ENCODE results near the gene SLC30A1. TPM values are rescaled to one million over a fixed set of nuclear protein-coding genes. Genes with fewer than 3 reads are reported as not detected.

Gene SLC30A1
- total and polyA plus RNA-seq, 12 donors, result 1.4 to 26.5 (median 14.4) TPM

DNA sequence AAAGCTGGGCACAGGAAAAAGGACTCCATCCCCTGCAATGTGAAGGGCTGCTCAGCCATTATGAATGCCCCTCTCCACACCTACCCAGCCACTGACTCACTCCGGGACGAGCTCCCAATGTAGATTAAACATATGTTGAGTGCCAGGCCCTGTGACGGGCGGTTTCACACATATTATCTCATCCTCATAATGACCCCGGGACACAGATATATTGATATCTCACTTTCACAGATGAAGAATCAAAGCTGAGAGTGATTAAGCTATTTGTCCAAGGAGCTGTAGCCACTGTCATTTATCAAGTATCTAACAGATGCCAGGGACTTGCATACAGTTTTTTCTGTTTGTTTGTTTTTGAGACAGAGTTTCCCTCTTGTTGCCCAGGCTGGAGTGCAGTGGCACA is 35.0 kb upstream of the SLC30A1 start:
- ATAC-seq (no peak), DNase-seq (no peak)
- Histone ChIP-seq H3K9me3 (no peaks in the 10 kb centered on the region), H3K4me3 (no peak overlapping the region), H3K36me3 (no peaks in the 10 kb centered on the region), H3K27me3 (no peaks in the 10 kb centered on the region), H3K4me1 (peaks cover 7 to 55% (median 27%) of the 10 kb centered on the region in 9 donors), H3K27ac (peak overlapping the region; percentile 50 to 88 (median 78))
- intact Hi-C loops (cut with DNase I), result loop anchor here in 3 of 10 donors (5.0 kb wide), 1 partner anchor 37 kb away; the partner anchor contains the start of gene SLC30A1 (in 3 of the 3)
- no peak for TF ChIP-seq CTCF (IDR thresholded peaks at IDR 0.05)
- 55 to 63% methylated on average over 5 of the region's 5 CpGs for whole genome bisulfite sequencing, 2 donors

GRCh38 chr1:211613108-211613947 is 34.4 kb upstream of the SLC30A1 start:
- WGBS, 2 donors, result 66 to 67% methylated on average over 8 of the region's 8 CpGs
- no peaks in the 10 kb centered on the region for H3K36me3 ChIP-seq
- no peaks in the 10 kb centered on the region for H3K9me3 ChIP-seq
- intact Hi-C loops (cut with DNase I), result loop anchor here in 3 of 10 donors (5.0 kb wide), 1 partner anchor 36 kb away; the partner anchor contains the start of gene SLC30A1 (in 3 of the 3)
- peak; percentile 81 to 94 (median 89) for ATAC-seq
- DNase-seq, result peak; percentile 73 to 74
- no peak overlapping the region for H3K4me3 ChIP-seq
- TF ChIP-seq CTCF (IDR thresholded peaks at IDR 0.05), result no peak
- H3K27me3 ChIP-seq, result no peaks in the 10 kb centered on the region
- H3K27ac ChIP-seq, result peak overlapping the region; percentile 50 to 88 (median 78)
- H3K4me1 ChIP-seq, result peaks cover 7 to 56% (median 27%) of the 10 kb centered on the region in 9 donors

GRCh38 chr1:211612786-211613107 is 33.8 kb upstream of the SLC30A1 start:
- no peak for DNase-seq
- no peaks in the 10 kb centered on the region for H3K27me3 ChIP-seq
- H3K9me3 ChIP-seq, result no peaks in the 10 kb centered on the region
- intact Hi-C loops (cut with DNase I), result loop anchor here in 3 of 10 donors (5.0 kb wide), 1 partner anchor 35 kb away; the partner anchor contains the start of gene SLC30A1 (in 3 of the 3)
- H3K4me1 ChIP-seq, result peaks cover 7 to 62% (median 27%) of the 10 kb centered on the region in 9 donors
- peak in 1 of 8 donors; percentile 2 for ATAC-seq
- no peak overlapping the region for H3K4me3 ChIP-seq
- WGBS, 2 donors, result 94 to 96% methylated on average over 6 of the region's 6 CpGs
- H3K36me3 ChIP-seq, result no peaks in the 10 kb centered on the region
- TF ChIP-seq CTCF (IDR thresholded peaks at IDR 0.05), result no peak
- peak overlapping the region; percentile 50 to 88 (median 78) for H3K27ac ChIP-seq

DNA sequence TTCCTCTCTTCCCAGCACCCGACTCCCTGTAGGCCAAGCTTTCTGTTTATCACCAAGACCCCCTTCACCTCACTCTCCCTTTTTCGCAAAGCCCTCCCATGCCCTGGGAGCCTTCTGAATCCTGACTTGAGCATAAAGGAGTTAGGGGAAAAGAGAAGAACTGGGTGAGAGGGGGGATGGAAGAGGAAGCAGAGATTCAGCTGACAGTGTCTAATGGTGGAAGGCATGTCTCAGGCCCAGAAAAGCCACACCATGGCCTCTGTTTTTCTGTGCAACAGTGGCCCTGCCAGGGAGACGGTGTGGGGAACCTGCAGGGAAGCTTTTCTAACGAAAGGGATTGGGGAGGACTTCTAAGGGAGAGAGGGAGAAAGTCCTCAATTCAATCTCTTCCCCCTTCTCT is 32.9 kb upstream of the SLC30A1 start:
- H3K27me3 ChIP-seq, result no peaks in the 10 kb centered on the region
- H3K9me3 ChIP-seq, result no peaks in the 10 kb centered on the region
- 75 to 86% methylated on average over 4 of the region's 4 CpGs for WGBS, 2 donors
- H3K4me3 ChIP-seq, result no peak overlapping the region
- DNase-seq, result no peak
- intact Hi-C loops (cut with DNase I), result loop anchor here in 3 of 10 donors (5.0 kb wide), 1 partner anchor 35 kb away; the partner anchor contains the start of gene SLC30A1 (in 3 of the 3)
- peak overlapping the region in 7 of 10 donors; percentile 29 to 88 (median 73) for H3K27ac ChIP-seq
- TF ChIP-seq CTCF (IDR thresholded peaks at IDR 0.05), result no peak
- no peak for ATAC-seq
- H3K36me3 ChIP-seq, result no peaks in the 10 kb centered on the region
- peaks cover 7 to 65% (median 26%) of the 10 kb centered on the region in 9 donors for H3K4me1 ChIP-seq
